Mesodermal cell (in vitro differentiated cells): ENCODE results near the gene RNLS.

Experiments
- H3K27ac ChIP-seq: 2 replicates; pipeline ENCODE4 v1.7.0; 2013; ENCODE audit warnings: mild to moderate bottlenecking, low read depth, low read length, moderate library complexity; ENCODE audit not compliant: severe bottlenecking
- H3K36me3 ChIP-seq: 2 replicates; pipeline ENCODE4 v1.7.1; 2013; ENCODE audit warnings: mild to moderate bottlenecking, low read length, moderate library complexity; ENCODE audit not compliant: control insufficient read depth, insufficient read depth
- H3K4me1 ChIP-seq: one replicate; pipeline ENCODE4 v1.7.1; 2013; ENCODE audit warnings: mild to moderate bottlenecking, low read length; ENCODE audit not compliant: insufficient read depth, control insufficient read depth, poor library complexity, severe bottlenecking
- H3K4me3 ChIP-seq: 2 replicates; pipeline ENCODE4 v1.7.0; 2013; ENCODE audit warnings: low read length, control low read depth, mild to moderate bottlenecking; ENCODE audit not compliant: insufficient read depth, poor library complexity, severe bottlenecking; ENCODE audit errors: extremely low read depth
- H3K9me3 ChIP-seq: 2 replicates; pipeline ENCODE4 v1.7.1; 2013; ENCODE audit warnings: mild to moderate bottlenecking, low read length, moderate library complexity; ENCODE audit not compliant: control insufficient read depth
- WGBS, 2 experiments: methylation state at CpG; one replicate each; pipeline ENCODE4 v1.1.5; 2013; ENCODE audit warnings: missing lambda C conversion rate in 2 of 2; ENCODE audit not compliant: insufficient coverage in 2 of 2; 5-methylcytosine and 5-hydroxymethylcytosine counted together

The RNLS gene

DNA sequence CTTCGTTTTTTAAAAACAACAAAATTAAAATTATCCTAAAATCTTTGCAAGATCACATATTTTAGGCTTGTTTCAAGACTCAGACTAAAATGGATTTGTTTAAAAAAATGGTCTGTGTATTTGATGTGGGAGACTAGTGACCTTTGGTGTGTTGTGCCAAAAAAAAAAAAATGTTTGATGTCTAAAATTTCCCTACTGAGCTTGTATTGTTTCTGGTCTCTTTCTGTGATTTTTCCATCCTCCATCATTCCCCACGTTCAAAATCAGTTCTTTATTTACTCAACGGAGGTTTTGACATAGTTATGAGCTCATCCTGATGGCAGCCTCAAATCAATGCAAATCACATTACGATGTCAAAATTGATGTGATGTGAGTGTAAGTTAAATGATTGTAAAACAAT, 326.2 kb downstream of the RNLS start:
- no peak overlapping the region for H3K27ac ChIP-seq
- peaks cover 8% of the 10 kb centered on the region for H3K4me1 ChIP-seq
- no peaks in the 10 kb centered on the region for H3K36me3 ChIP-seq
- no peaks in the 10 kb centered on the region for H3K9me3 ChIP-seq
- 100% methylated on average over 1 to 2 of the region's 4 CpGs for WGBS, 2 experiments
- no peak overlapping the region for H3K4me3 ChIP-seq

GRCh38 chr10:88256013-88256680, 327.0 kb downstream of the RNLS start:
- peaks cover 8% of the 10 kb centered on the region for H3K4me1 ChIP-seq
- no peak overlapping the region for H3K27ac ChIP-seq
- WGBS, 2 experiments, result 96 to 97% methylated on average over 11 to 15 of the region's 20 CpGs
- no peaks in the 10 kb centered on the region for H3K9me3 ChIP-seq
- no peaks in the 10 kb centered on the region for H3K36me3 ChIP-seq
- H3K4me3 ChIP-seq, result no peak overlapping the region

DNA sequence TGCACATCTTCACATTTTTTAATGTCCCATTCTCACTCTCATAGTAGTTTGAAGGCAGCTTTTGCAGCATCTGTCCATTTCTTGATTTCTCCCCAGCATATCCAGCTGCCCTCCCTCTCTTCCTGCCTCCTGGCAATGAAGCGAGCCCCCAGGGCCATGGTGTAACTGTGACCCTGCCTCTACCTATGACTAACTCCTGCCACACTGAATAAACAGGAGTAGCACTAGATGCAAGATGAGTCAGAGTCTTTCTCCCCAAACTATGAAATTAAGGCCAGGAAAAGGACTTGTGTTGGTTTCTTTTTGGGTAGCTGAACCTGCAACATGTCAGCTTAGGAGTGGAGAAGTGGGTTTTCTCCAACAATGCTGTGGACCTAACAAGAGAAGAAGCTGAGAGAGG, 329.0 kb downstream of the RNLS start:
- Histone ChIP-seq H3K27ac (no peak overlapping the region), H3K9me3 (no peaks in the 10 kb centered on the region), H3K4me1 (peaks cover 12% of the 10 kb centered on the region), H3K4me3 (no peak overlapping the region), H3K36me3 (no peaks in the 10 kb centered on the region)
- WGBS, 2 experiments, result no CpG with 5 or more reads among the region's 1 CpG

DNA sequence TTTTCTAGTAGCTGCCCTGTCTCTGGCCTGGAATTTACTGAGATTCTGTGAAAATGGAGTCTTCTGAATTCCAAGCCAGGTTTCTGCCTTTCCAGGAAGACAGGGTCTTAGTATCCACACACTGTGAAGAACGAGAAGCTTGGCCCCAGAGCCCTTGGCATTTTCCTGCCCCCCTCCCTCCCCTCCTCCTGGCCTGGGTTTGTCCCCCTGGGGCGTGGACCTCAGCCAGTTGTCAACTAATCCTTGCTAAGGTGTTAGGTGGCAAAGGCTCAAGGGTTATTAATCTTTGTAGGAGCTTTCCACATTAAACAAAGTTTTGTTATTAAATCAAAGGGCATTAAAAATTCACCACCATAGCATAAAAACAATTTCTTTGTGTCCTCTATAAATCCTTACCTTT, 329.5 kb downstream of the RNLS start:
- H3K27ac ChIP-seq, result no peak overlapping the region
- H3K4me3 ChIP-seq, result no peak overlapping the region
- WGBS, 2 experiments, result no CpG with 5 or more reads among the region's 2 CpGs
- no peaks in the 10 kb centered on the region for H3K36me3 ChIP-seq
- no peaks in the 10 kb centered on the region for H3K9me3 ChIP-seq
- peaks cover 14% of the 10 kb centered on the region for H3K4me1 ChIP-seq

DNA sequence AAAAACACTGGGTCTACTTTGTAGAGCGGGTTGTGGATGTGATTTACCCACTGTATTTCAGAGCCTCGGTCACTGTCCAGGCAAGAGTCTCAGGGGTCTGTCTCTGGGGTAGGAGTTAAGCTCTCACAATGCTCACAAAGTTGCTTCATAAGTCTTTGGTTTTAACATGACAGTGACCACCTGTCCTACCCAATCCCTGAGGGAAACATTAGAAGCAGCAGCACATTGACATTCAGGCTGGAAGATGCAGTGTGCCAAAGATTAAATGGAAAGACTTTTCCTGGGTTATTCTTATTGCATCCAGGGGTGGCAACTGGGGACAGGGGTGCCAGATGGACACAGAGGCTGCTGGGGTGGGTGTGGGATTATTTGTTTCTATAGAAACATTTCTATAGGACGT, 330.0 kb downstream of the RNLS start:
- WGBS, 2 experiments, result 94 to 100% methylated on average over 2 of the region's 3 CpGs
- H3K4me3 ChIP-seq, result no peak overlapping the region
- H3K9me3 ChIP-seq, result no peaks in the 10 kb centered on the region
- H3K4me1 ChIP-seq, result peaks cover 14% of the 10 kb centered on the region
- H3K27ac ChIP-seq, result no peak overlapping the region
- no peaks in the 10 kb centered on the region for H3K36me3 ChIP-seq

DNA sequence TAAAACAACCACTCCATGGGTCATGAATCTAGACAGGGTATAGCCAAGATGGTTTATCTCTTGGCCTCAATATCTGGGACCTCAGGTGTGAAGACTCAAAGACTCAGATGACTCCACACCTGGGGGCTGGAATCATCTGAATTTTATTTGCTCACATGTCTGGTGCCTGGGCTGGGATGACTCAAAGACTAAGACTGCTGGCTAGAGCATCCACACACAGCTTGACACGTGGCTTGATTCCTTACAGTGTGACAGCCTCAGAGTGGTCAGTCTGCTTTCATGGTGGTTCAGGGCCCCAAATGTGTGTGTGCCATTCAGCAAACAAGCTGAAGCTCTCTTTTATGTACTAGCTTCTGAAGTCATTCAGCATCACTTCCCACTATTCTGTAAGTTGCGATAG, 333.7 kb downstream of the RNLS start:
- H3K27ac ChIP-seq, result no peak overlapping the region
- H3K9me3 ChIP-seq, result no peaks in the 10 kb centered on the region
- peaks cover 14% of the 10 kb centered on the region for H3K4me1 ChIP-seq
- WGBS, 2 experiments, result 67 to 93% methylated on average over 1 of the region's 2 CpGs
- H3K4me3 ChIP-seq, result no peak overlapping the region
- H3K36me3 ChIP-seq, result no peaks in the 10 kb centered on the region

DNA sequence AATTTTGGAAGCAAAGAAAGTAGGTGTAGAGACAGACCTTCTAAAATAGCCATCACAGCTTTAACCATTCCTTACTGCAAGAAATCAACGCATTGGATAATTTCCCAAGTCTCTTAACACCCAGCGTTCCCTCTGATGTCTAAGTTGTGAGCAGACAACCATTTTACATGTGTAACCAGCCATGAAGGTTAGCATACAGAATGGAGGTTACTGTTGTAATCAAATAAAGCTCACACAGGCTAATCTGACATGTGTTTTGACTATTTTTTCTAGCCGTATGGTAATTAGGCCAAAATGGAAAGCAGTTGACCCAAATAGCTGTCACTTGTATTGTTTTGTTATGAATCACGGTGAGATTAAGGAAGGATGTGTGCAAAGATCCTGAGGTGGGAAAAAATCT, 336.4 kb downstream of the RNLS start:
- H3K9me3 ChIP-seq, result no peaks in the 10 kb centered on the region
- no peak overlapping the region for H3K27ac ChIP-seq
- WGBS, 2 experiments, result 83 to 86% methylated on average over 2 to 4 of the region's 4 CpGs
- H3K4me3 ChIP-seq, result no peak overlapping the region
- peaks cover 6% of the 10 kb centered on the region for H3K4me1 ChIP-seq
- H3K36me3 ChIP-seq, result no peaks in the 10 kb centered on the region

DNA sequence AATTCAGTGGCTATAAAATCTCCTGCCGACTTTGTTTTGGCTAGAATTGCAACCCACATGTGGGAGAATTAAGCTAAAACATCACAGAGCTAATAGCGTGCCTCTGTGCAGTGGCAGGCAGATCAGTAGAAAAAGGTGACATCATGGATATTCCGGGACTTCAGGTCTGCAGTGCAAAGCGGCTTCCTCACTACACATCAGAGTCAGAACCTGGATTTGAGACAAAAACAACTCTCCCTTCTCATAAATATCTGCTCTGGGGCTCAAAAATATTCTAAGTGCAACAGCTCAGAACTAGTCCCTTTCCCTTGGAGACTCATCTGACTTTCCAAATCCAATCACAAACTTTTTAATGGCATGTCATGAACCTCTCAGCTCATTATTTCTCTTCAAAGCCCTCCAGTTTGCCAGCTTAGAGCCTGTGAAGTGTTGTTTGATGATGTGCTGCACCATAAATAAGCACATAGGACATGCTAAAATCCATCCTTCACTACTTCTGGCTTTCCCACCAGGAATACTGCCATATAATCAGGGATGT, 337.1 kb downstream of the RNLS start:
- Histone ChIP-seq H3K4me1 (peaks cover 6% of the 10 kb centered on the region), H3K9me3 (no peaks in the 10 kb centered on the region), H3K36me3 (no peaks in the 10 kb centered on the region), H3K4me3 (no peak overlapping the region), H3K27ac (no peak overlapping the region)
- WGBS, 2 experiments, result 88 to 91% methylated on average over 2 to 4 of the region's 4 CpGs

GRCh38 chr10:88244781-88245625, 338.1 kb downstream of the RNLS start:
- WGBS, 2 experiments, result 86 to 98% methylated on average over 5 to 7 of the region's 9 CpGs
- Histone ChIP-seq H3K36me3 (no peaks in the 10 kb centered on the region), H3K9me3 (no peaks in the 10 kb centered on the region), H3K4me3 (no peak overlapping the region), H3K4me1 (peaks cover 6% of the 10 kb centered on the region), H3K27ac (no peak overlapping the region)

GRCh38 chr10:88243836-88244730, 339.0 kb downstream of the RNLS start:
- Histone ChIP-seq H3K36me3 (no peaks in the 10 kb centered on the region), H3K4me1 (peaks cover 2% of the 10 kb centered on the region), H3K4me3 (no peak overlapping the region), H3K27ac (no peak overlapping the region), H3K9me3 (no peaks in the 10 kb centered on the region)
- 85 to 90% methylated on average over 6 to 9 of the region's 12 CpGs for WGBS, 2 experiments
